Measurements from ENCODE around the gene PRKD2.

DNA sequence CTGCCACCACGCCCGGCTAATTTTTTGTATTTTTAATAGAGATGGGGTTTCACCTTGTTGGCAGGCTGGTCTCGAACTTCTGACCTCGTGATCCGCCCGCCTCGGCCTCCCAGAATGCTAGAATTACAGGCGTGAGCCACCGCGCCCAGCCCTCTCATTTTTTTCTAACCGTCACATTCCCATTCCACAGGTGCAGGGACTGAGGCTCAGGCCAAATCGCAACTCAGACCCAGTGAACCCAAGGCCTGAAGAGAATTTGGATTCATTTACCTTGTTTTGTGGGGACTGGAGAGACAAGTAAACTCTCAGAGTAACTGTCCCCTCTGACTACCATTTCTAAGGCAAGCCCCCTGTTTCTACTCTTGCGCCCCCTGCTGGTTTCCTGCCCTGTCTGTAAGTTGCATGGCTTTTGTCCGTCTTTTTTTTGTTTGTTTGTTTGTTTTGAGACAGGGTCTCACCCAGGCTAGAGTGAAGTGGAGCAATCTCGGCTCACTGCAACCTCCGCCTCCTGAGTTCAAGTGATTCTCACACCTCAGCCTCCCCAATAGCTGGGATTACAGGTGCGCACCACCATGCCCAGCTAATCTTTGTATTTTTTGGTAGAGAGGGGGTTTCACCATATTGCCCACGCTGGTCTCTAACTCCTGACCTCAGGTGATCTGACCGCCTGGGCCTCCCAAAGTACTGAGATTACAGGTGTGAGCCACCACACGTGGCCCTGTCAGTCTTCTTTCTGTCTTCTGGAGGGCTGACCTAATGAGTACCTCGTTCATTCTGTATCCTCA is 31.6 kb upstream of the PRKD2 start:
- no peak for TF ChIP-seq EZH2 (IDR thresholded peaks at IDR 0.05; ENCODE audit: low read depth, unreplicated experiment)
- TF ChIP-seq, protein P1, sequence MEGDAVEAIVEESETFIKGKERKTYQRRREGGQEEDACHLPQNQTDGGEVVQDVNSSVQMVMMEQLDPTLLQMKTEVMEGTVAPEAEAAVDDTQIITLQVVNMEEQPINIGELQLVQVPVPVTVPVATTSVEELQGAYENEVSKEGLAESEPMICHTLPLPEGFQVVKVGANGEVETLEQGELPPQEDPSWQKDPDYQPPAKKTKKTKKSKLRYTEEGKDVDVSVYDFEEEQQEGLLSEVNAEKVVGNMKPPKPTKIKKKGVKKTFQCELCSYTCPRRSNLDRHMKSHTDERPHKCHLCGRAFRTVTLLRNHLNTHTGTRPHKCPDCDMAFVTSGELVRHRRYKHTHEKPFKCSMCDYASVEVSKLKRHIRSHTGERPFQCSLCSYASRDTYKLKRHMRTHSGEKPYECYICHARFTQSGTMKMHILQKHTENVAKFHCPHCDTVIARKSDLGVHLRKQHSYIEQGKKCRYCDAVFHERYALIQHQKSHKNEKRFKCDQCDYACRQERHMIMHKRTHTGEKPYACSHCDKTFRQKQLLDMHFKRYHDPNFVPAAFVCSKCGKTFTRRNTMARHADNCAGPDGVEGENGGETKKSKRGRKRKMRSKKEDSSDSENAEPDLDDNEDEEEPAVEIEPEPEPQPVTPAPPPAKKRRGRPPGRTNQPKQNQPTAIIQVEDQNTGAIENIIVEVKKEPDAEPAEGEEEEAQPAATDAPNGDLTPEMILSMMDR (conservative IDR thresholded peaks at IDR 0.05; ENCODE audit: low read depth in 2 of 2) = peak; percentile 91 to 98
- no peak for TF ChIP-seq POLR2AphosphoS5 (IDR thresholded peaks at IDR 0.05; ENCODE audit: low read depth)
- no peak for TF ChIP-seq CREB1 (CRISPR knock-in tag; IDR thresholded peaks at IDR 0.05; ENCODE audit: low read depth)
- no peak for TF ChIP-seq JUNB (IDR thresholded peaks at IDR 0.05; ENCODE audit: unreplicated experiment)
- TF ChIP-seq ZNF114 (CRISPR knock-in tag; IDR thresholded peaks at IDR 0.05) = no peak
- TF ChIP-seq, protein P2, sequence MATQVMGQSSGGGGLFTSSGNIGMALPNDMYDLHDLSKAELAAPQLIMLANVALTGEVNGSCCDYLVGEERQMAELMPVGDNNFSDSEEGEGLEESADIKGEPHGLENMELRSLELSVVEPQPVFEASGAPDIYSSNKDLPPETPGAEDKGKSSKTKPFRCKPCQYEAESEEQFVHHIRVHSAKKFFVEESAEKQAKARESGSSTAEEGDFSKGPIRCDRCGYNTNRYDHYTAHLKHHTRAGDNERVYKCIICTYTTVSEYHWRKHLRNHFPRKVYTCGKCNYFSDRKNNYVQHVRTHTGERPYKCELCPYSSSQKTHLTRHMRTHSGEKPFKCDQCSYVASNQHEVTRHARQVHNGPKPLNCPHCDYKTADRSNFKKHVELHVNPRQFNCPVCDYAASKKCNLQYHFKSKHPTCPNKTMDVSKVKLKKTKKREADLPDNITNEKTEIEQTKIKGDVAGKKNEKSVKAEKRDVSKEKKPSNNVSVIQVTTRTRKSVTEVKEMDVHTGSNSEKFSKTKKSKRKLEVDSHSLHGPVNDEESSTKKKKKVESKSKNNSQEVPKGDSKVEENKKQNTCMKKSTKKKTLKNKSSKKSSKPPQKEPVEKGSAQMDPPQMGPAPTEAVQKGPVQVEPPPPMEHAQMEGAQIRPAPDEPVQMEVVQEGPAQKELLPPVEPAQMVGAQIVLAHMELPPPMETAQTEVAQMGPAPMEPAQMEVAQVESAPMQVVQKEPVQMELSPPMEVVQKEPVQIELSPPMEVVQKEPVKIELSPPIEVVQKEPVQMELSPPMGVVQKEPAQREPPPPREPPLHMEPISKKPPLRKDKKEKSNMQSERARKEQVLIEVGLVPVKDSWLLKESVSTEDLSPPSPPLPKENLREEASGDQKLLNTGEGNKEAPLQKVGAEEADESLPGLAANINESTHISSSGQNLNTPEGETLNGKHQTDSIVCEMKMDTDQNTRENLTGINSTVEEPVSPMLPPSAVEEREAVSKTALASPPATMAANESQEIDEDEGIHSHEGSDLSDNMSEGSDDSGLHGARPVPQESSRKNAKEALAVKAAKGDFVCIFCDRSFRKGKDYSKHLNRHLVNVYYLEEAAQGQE (IDR thresholded peaks at IDR 0.05; ENCODE audit: unreplicated experiment) = no peak
- TF ChIP-seq EZH2phosphoT487 (IDR thresholded peaks at IDR 0.05; ENCODE audit: unreplicated experiment) = no peak
